Tibial nerve (tissue), 4 donors: ENCODE data around the gene FAM227B. TPM values are rescaled to one million over a fixed set of nuclear protein-coding genes. Genes with fewer than 3 reads are reported as not detected.

Experiments used
- DNase-seq, 2 donors: peaks; one replicate each; pipeline ENCODE4 v3.0.0-alpha.2; 2019; ENCODE audit warnings: low spot score in 2 of 2
- H3K27ac ChIP-seq, 4 donors: fragments of 200-600 bp; sonication (generic) in 3 of 4; one replicate each; pipeline ENCODE4 v1.5.1; 2017 to 2019; ENCODE audit warnings: mild to moderate bottlenecking in 1 of 4
- H3K27me3 ChIP-seq, 2 donors: fragments of 200-600 bp; sonication (generic) in 1 of 2; one replicate each; pipeline versions ENCODE4 v1.5.1 to v1.6.0; 2017 to 2019
- H3K36me3 ChIP-seq, 3 donors: fragments of 200-600 bp; sonication (generic); one replicate each; pipeline ENCODE4 v1.5.1; 2018 to 2019
- H3K4me1 ChIP-seq, 4 donors: fragments of 200-600 bp; sonication (generic) in 3 of 4; one replicate each; pipeline ENCODE4 v1.5.1; 2017 to 2019
- H3K4me3 ChIP-seq, 4 donors: fragments of 200-600 bp; sonication (generic) in 3 of 4; one replicate each; pipeline ENCODE4 v1.5.1; 2017 to 2019; ENCODE audit warnings: mild to moderate bottlenecking in 1 of 4, moderate library complexity in 1 of 4
- H3K9me3 ChIP-seq, 4 donors: fragments of 200-600 bp; sonication (generic) in 3 of 4; one replicate each; pipeline ENCODE4 v1.5.1; 2017 to 2019
- EP300 ChIP-seq, 2 donors: sonication (generic); formaldehyde crosslinking; IDR thresholded peaks; one replicate each; pipeline ENCODE4 v1.6.1; 2017; ENCODE audit warnings: antibody characterized with exemption in 2 of 2, mild to moderate bottlenecking in 1 of 2
- POLR2A ChIP-seq, 2 donors: fragments of 450-650 bp; IDR thresholded peaks; one replicate each; pipeline ENCODE4 v1.6.1; 2017; ENCODE audit warnings: antibody characterized with exemption in 2 of 2, mild to moderate bottlenecking in 2 of 2, moderate library complexity in 2 of 2
- WGBS, 2 donors: methylation state at CpG; one replicate each; pipeline ENCODE4 v1.1.5; 2018; 5-methylcytosine and 5-hydroxymethylcytosine counted together
- total RNA-seq, 4 donors: library from RNA; depleted of rRNA; stranded (reverse); fragments of >200 nt; gene quantifications; one replicate each; pipeline ENCODE4 v1.1.0, GENCODE V29; 2016
- TF ChIP-seq, protein P1 (sequence below), 5 experiments: fragments of 200-600 bp in 3 of 5; fragments of 450-650 bp in 2 of 5; sonication (generic) in 3 of 5; IDR thresholded peaks; one replicate each; pipeline ENCODE4 v1.5.1; 2016 to 2019; ENCODE audit warnings: antibody characterized with exemption in 5 of 5, mild to moderate bottlenecking in 3 of 5, moderate library complexity in 2 of 5

The FAM227B gene
- total RNA-seq, 4 donors from 2014 or later, result 2.1 to 14.2 (median 7.7) TPM

DNA sequence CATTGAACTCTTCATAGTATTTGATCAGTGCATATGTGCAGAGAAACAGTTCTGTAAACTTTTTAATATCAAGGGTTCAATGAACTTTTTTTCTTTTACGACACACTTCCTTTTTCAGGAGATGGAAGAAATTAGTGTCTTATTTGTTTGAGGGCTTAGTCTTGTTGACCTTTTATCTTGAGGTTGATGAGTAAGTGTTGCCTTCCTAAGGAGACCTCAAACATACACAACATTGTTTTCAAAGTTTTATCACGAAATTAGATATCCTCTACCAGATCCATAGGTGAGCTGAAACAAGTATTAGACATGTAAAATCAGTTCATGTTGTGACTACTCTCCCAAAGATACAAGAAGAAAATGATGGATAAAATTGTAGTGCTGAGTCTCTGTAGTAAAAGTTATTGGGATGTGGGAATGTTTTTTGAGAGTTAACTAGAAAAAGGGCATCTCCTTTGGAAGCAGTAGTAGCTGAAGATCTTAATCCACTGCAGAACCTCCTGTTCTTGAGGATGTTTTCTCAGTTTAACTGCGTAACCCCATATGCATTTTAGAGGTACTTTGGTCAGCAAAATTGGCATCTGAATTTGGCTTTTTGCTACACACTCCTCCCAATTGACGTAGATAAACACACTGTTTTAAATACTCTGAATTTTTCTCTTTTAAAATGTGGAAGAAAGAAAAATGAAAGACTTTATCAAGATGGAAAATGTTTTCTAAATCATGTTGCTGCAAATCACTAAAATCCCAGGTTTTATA, 333.8 kb downstream of the FAM227B start:
- Histone ChIP-seq H3K36me3 (peaks cover 0 to 32% (median 0%) of the 10 kb centered on the region in 3 donors), H3K27me3 (no peaks in the 10 kb centered on the region), H3K9me3 (no peaks in the 10 kb centered on the region), H3K4me1 (peaks cover 0 to 31% (median 10%) of the 10 kb centered on the region in 4 donors), H3K27ac (peak overlapping the region in 2 of 4 donors; percentile 63 to 67), H3K4me3 (no peak overlapping the region)
- peak; percentile 45 to 47 for TF ChIP-seq EP300 (IDR thresholded peaks at IDR 0.05)
- TF ChIP-seq, protein P1, sequence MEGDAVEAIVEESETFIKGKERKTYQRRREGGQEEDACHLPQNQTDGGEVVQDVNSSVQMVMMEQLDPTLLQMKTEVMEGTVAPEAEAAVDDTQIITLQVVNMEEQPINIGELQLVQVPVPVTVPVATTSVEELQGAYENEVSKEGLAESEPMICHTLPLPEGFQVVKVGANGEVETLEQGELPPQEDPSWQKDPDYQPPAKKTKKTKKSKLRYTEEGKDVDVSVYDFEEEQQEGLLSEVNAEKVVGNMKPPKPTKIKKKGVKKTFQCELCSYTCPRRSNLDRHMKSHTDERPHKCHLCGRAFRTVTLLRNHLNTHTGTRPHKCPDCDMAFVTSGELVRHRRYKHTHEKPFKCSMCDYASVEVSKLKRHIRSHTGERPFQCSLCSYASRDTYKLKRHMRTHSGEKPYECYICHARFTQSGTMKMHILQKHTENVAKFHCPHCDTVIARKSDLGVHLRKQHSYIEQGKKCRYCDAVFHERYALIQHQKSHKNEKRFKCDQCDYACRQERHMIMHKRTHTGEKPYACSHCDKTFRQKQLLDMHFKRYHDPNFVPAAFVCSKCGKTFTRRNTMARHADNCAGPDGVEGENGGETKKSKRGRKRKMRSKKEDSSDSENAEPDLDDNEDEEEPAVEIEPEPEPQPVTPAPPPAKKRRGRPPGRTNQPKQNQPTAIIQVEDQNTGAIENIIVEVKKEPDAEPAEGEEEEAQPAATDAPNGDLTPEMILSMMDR (IDR thresholded peaks at IDR 0.05), result no peak
- DNase-seq, result no peak
- WGBS, 2 donors, result 48 to 55% methylated on average over 4 of the region's 4 CpGs

DNA sequence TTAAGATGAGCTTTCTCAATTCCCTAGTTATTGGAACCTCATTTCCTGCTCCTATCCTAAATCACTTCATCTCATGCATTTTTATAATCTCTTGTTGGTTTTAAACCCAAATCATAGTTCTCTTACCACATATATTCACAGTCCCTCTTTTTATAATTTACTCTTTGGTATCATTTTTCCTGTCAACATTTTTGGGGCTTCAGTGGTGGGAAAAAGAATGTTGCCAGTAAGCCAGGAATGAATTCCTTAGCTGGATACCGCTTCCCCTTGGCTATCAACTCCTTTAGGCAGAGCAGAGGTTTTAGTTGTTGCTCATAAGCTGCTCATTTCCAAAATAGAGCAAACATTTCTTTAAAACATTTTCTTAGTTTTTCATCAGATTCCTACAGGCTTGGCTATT, 338.3 kb downstream of the FAM227B start:
- Histone ChIP-seq H3K4me3 (no peak overlapping the region), H3K27ac (peak overlapping the region in 2 of 4 donors; percentile 37 to 48), H3K36me3 (peaks cover 0 to 32% (median 0%) of the 10 kb centered on the region in 3 donors), H3K9me3 (no peaks in the 10 kb centered on the region), H3K4me1 (peaks cover 0 to 13% (median 3%) of the 10 kb centered on the region in 4 donors), H3K27me3 (no peaks in the 10 kb centered on the region)
- no peak for TF ChIP-seq EP300 (IDR thresholded peaks at IDR 0.05)
- DNase-seq, result no peak
- 74 to 82% methylated on average over 1 of the region's 1 CpG for WGBS, 2 donors

DNA sequence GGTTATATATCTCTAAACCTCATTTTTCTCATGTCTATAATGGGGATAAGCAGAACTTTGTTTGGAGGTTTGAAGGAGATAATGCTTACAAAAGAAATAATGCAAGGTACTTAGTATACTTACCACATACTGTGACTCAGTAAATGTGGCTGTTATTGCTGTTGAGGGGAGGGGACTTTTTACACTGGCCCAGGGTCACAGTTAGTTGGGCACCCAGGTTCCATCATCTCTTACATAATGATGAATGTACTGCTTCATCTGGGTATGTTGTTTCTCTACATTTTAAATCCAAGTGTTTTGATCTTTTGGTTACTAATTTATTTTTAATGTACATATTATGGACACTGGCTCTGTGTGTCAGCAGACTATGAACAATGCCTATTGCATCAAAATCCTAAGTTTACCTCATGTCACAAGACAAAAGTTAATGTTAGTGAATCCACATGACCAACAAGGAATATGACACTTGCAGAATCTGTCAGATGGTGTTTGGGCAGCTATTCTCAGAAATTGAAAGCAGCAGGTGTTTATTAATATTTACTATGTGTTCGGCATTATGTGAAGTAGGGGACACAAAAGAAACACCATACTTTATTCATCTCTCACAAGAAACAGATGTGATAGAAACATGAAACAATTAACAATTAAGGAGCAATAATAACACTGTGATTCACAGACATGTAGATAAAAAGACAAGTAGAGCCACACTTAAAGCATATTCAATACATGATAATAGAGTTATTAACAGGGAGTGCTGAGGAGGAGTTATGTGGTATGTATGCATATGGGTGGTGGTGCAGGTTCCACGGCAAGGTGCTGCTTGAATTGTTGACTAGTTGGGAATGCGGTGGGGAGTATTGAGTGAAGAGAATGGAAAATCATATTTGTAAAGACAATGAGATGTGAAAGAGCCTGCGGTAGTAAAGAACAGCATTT, 340.8 kb downstream of the FAM227B start:
- no peaks in the 10 kb centered on the region for H3K27me3 ChIP-seq
- DNase-seq, result no peak
- no peaks in the 10 kb centered on the region for H3K9me3 ChIP-seq
- H3K36me3 ChIP-seq, result peaks cover 0 to 34% (median 0%) of the 10 kb centered on the region in 3 donors
- TF ChIP-seq POLR2A (IDR thresholded peaks at IDR 0.05), result no peak
- TF ChIP-seq, protein P1 (IDR thresholded peaks at IDR 0.05), result no peak
- no peak for TF ChIP-seq EP300 (IDR thresholded peaks at IDR 0.05)
- WGBS, 2 donors, result 91 to 94% methylated on average over 4 of the region's 4 CpGs
- H3K27ac ChIP-seq, result no peak overlapping the region
- H3K4me3 ChIP-seq, result no peak overlapping the region
- H3K4me1 ChIP-seq, result no peaks in the 10 kb centered on the region

DNA sequence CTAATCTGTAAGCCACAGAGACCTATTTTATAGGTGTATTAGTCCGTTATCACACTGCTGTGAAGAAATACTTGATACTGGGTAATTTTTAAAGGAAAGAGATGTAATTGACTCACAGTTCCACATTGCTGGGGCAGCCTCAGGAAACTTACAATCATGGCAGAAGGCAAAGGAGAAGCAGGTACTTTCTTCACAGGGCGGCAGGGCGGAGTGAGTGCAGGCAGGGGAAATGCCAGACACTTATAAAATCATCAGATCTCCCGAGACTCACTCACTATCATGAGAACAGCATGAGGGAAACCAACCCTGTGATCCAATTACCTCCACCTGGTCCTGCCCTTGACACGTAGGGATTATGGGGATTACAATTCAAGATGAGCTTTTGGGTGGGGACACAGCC, 341.9 kb downstream of the FAM227B start:
- H3K27ac ChIP-seq, result no peak overlapping the region

More for the DNA sequence above, 341.9 kb downstream of the FAM227B start:
- Histone ChIP-seq H3K27me3 (no peaks in the 10 kb centered on the region), H3K4me3 (no peak overlapping the region), H3K4me1 (peaks cover 0 to 6% (median 0%) of the 10 kb centered on the region in 4 donors), H3K9me3 (no peaks in the 10 kb centered on the region), H3K36me3 (peaks cover 0 to 24% (median 0%) of the 10 kb centered on the region in 3 donors)
- TF ChIP-seq EP300 (IDR thresholded peaks at IDR 0.05), result no peak
- no peak for DNase-seq
- WGBS, 2 donors, result 94 to 97% methylated on average over 5 of the region's 5 CpGs

Other genes with a start within 250 kb of the FAM227B start
- 100 to 1,000 TPM; 102 to 240 (median 175) TPM for gene FGF7, start 197.6 kb downstream of the FAM227B start, total RNA-seq
- gene DTWD1, start 230 bp upstream of the FAM227B start, total RNA-seq, result 10 to 100 TPM; 16.1 to 42.9 (median 18.3) TPM